ENCODE data around the gene TRAPPC2.
A peak's percentile ranks its signal among the peaks of the same experiment; 100 is the strongest.

- TF ChIP-seq, protein P1, sequence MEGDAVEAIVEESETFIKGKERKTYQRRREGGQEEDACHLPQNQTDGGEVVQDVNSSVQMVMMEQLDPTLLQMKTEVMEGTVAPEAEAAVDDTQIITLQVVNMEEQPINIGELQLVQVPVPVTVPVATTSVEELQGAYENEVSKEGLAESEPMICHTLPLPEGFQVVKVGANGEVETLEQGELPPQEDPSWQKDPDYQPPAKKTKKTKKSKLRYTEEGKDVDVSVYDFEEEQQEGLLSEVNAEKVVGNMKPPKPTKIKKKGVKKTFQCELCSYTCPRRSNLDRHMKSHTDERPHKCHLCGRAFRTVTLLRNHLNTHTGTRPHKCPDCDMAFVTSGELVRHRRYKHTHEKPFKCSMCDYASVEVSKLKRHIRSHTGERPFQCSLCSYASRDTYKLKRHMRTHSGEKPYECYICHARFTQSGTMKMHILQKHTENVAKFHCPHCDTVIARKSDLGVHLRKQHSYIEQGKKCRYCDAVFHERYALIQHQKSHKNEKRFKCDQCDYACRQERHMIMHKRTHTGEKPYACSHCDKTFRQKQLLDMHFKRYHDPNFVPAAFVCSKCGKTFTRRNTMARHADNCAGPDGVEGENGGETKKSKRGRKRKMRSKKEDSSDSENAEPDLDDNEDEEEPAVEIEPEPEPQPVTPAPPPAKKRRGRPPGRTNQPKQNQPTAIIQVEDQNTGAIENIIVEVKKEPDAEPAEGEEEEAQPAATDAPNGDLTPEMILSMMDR (conservative IDR thresholded peaks at IDR 0.05) = peak; percentile 47
- TF ChIP-seq EZH2 (IDR thresholded peaks at IDR 0.05; ENCODE audit: low read depth) = no peak
Measured at GRCh38 chrX:13747836-13748235, 13.4 kb upstream of the TRAPPC2 start.

Measured in PC-9 (cell line).